OCI-LY3 (cell line): ENCODE results near the gene TBC1D7.

Source experiments
- H2AFZ ChIP-seq: fragments of 200-600, 300-600 bp; shearing (Covaris generic); 2 replicates; pipeline ENCODE4 v1.6.0; 2014; ENCODE audit warnings: antibody characterized with exemption, low read depth, low read length
- H3K27ac ChIP-seq: fragments of 200-600, 300-600 bp; sonication (generic); 2 replicates; pipeline ENCODE4 v1.5.1; 2014; ENCODE audit warnings: mild to moderate bottlenecking, low read length, moderate library complexity, mixed read lengths
- H3K27me3 ChIP-seq: fragments of 200-600, 300-600 bp; sonication (generic); 2 replicates; pipeline ENCODE4 v1.6.1; 2014; ENCODE audit warnings: low read depth, low read length, mixed read lengths
- H3K36me3 ChIP-seq: fragments of 200-600, 300-600 bp; sonication (generic); replicated peaks from 2 replicates; pipeline ENCODE3; 2014; ENCODE audit warnings: low read depth, low read length, mixed read lengths
- H3K4me1 ChIP-seq: fragments of 300-600, 200-600 bp; sonication (generic); 2 replicates; pipeline ENCODE4 v1.6.1; 2014; ENCODE audit warnings: low read length, mixed read lengths
- H3K4me2 ChIP-seq: fragments of 200-600, 300-600 bp; sonication (generic); 2 replicates; pipeline ENCODE4 v1.6.1; 2014; ENCODE audit warnings: low read length, mixed read lengths
- H3K4me3 ChIP-seq: fragments of 300-600, 200-600 bp; sonication (generic); 2 replicates; pipeline ENCODE4 v1.5.1; 2014; ENCODE audit warnings: antibody characterized with exemption, mild to moderate bottlenecking, low read length, moderate library complexity
- H3K79me2 ChIP-seq: fragments of 300-600, 200-600 bp; shearing (Covaris generic); 2 replicates; pipeline ENCODE4 v1.6.1; 2014; ENCODE audit warnings: mild to moderate bottlenecking, low read length, mixed read lengths
- H3K9ac ChIP-seq: fragments of 300-600, 200-600 bp; shearing (Covaris generic); 2 replicates; pipeline ENCODE4 v1.6.0; 2014; ENCODE audit warnings: mild to moderate bottlenecking, low read length, moderate library complexity
- H3K9me3 ChIP-seq: fragments of 200-600, 300-600 bp; shearing (Covaris generic); 2 replicates; pipeline ENCODE4 v1.6.1; 2014; ENCODE audit warnings: low read length, mixed read lengths; ENCODE audit not compliant: insufficient read depth
- H4K20me1 ChIP-seq: fragments of 200-600, 300-600 bp; sonication (generic); 2 replicates; pipeline ENCODE4 v1.6.1; 2016; ENCODE audit warnings: low read length, mixed read lengths; ENCODE audit not compliant: insufficient read depth
- EZH2phosphoT487 ChIP-seq: fragments of 200-600 bp; shearing (Covaris generic); IDR thresholded peaks from 2 replicates; pipeline ENCODE4 v1.6.1; 2018; ENCODE audit warnings: antibody characterized with exemption, mixed run types, low read depth
- TF ChIP-seq, protein P1 (sequence below): fragments of 200-600, 300-600 bp; sonication (generic); IDR thresholded peaks from 2 replicates; pipeline ENCODE4 v1.5.1; 2014; ENCODE audit warnings: antibody characterized with exemption, low read length, low read depth

TBC1D7 gene

DNA sequence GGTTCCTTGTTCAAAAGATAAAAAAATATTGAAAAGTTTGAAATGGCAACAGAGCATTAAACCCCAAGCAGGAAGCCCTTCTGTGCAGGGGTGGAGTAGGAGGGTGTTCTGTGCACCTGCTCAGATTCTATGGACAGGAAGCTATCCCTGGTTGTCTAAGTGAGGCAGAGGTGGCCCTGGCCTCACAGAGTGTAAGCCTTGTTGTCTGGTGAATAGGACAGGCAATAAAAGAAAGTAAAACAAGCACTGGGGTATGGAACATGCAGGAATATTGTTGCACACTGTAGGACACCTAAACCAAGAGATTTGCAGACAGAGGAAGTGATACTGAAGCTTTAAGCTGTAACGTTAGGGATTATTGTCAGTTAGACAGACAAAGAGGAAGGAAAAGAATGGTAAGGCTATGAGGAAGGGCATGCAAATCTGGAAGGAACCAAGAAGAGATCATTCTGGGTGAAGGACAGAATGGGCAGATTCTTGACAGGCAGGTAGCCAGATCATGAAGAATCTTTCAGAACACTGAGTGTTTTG, 66.8 kb downstream of the TBC1D7 start:
- Histone ChIP-seq H3K9ac (peak overlapping the region; percentile 13; the same call in 1 of the 2 replicates), H3K27ac (peak overlapping the region; percentile 69), H3K4me2 (peak overlapping the region; percentile 73), H3K79me2 (no peaks in the 10 kb centered on the region), H3K27me3 (no peaks in the 10 kb centered on the region; the same call in 1 of the 2 replicates), H4K20me1 (no peaks in the 10 kb centered on the region), H3K4me3 (peak overlapping the region; percentile 53), H3K36me3 (no peaks in the 10 kb centered on the region), H3K9me3 (no peaks in the 10 kb centered on the region), H2AFZ (no peak overlapping the region), H3K4me1 (peaks cover 62% of the 10 kb centered on the region)
- TF ChIP-seq, protein P1, sequence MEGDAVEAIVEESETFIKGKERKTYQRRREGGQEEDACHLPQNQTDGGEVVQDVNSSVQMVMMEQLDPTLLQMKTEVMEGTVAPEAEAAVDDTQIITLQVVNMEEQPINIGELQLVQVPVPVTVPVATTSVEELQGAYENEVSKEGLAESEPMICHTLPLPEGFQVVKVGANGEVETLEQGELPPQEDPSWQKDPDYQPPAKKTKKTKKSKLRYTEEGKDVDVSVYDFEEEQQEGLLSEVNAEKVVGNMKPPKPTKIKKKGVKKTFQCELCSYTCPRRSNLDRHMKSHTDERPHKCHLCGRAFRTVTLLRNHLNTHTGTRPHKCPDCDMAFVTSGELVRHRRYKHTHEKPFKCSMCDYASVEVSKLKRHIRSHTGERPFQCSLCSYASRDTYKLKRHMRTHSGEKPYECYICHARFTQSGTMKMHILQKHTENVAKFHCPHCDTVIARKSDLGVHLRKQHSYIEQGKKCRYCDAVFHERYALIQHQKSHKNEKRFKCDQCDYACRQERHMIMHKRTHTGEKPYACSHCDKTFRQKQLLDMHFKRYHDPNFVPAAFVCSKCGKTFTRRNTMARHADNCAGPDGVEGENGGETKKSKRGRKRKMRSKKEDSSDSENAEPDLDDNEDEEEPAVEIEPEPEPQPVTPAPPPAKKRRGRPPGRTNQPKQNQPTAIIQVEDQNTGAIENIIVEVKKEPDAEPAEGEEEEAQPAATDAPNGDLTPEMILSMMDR: no peak
- TF ChIP-seq EZH2phosphoT487: no peak

DNA sequence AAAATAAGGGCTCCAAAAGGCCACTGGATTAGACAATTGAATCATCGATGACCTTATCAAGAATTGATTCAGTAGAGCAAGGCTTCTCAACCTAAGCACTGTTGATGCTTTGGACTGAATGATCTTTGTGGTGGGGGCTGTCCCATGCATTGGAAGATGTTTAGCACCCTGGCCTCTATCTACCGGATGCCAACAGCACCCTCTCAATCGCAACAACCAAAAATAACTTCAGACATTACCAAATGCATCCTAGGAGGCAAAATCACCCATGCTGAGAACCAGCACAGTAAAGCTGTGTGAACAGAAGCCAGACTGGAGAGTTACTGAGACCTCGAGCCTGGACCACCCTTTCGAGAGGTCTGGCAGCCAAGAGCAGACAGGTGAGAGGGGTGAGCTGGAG, 67.5 kb downstream of the TBC1D7 start:
- Histone ChIP-seq H2AFZ (no peak overlapping the region), H3K4me3 (peak overlapping the region; percentile 53; the same call in 1 of the 2 replicates), H3K27ac (peak overlapping the region; percentile 69), H3K79me2 (no peaks in the 10 kb centered on the region), H3K9me3 (no peaks in the 10 kb centered on the region), H4K20me1 (no peaks in the 10 kb centered on the region), H3K4me2 (peak overlapping the region; percentile 73), H3K9ac (no peak overlapping the region), H3K36me3 (no peaks in the 10 kb centered on the region), H3K27me3 (no peaks in the 10 kb centered on the region; the same call in 1 of the 2 replicates), H3K4me1 (peaks cover 69% of the 10 kb centered on the region)
- no peak for TF ChIP-seq EZH2phosphoT487
- TF ChIP-seq, protein P1: no peak

DNA sequence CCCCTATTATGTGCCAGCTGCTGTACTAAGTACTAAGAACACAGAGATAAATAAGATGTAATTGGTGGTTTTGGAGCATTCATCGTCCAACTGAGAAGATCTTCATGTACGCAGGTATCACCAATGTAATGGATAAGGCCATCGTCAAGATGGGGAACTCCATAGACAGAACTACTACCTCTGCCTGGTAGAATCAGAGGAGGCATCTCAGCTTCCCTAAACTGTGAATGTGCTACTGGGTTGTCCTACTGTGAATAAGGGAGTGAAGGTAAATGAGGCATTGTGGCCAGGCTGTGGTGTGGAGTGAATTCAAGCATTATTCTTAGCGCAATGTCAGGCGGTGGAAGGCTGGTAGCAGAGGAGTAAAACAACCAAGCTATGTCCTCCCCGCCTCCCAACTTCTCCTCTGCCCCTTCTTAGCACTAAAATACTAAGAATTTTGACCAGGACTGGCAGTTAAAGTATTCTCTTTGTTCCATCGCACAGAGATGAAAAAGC, 68.2 kb downstream of the TBC1D7 start:
- H3K27ac ChIP-seq: no peak overlapping the region
- peaks cover 69% of the 10 kb centered on the region for H3K4me1 ChIP-seq
- H3K4me3 ChIP-seq: no peak overlapping the region
- no peaks in the 10 kb centered on the region for H3K36me3 ChIP-seq
- H3K9me3 ChIP-seq: no peaks in the 10 kb centered on the region
- H3K27me3 ChIP-seq: no peaks in the 10 kb centered on the region
- no peaks in the 10 kb centered on the region for H3K79me2 ChIP-seq
- TF ChIP-seq, protein P1: no peak
- TF ChIP-seq EZH2phosphoT487: no peak
- 0 out of 2 replicates have a peak overlapping the region, but pooled peaks have one; percentile 73 for H3K4me2 ChIP-seq
- H3K9ac ChIP-seq: no peak overlapping the region
- no peaks in the 10 kb centered on the region for H4K20me1 ChIP-seq
- no peak overlapping the region for H2AFZ ChIP-seq

DNA sequence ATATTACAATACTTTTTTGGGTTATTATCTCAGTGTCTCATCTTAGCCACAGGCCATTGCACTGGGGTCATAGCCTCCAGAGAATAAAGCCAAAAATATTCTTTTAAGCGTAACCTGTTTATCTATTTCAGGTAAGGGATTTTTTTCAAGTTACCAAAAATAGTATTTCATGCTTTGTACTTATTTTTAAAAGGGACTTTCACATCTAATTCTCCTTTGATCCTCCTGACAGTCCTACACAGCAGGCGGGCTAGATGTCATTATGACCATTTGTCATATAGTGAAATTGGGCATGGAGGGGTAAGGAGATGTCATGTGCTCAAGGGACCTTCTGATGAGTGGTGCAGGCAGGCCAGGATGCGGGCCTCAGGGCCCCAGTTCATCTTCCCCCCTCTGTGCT, 68.9 kb downstream of the TBC1D7 start:
- Histone ChIP-seq H3K4me1 (peaks cover 69% of the 10 kb centered on the region), H3K27ac (no peak overlapping the region), H3K79me2 (no peaks in the 10 kb centered on the region), H3K9ac (no peak overlapping the region), H4K20me1 (no peaks in the 10 kb centered on the region), H3K27me3 (no peaks in the 10 kb centered on the region), H3K9me3 (no peaks in the 10 kb centered on the region), H2AFZ (no peak overlapping the region), H3K36me3 (no peaks in the 10 kb centered on the region), H3K4me3 (no peak overlapping the region), H3K4me2 (peak overlapping the region; percentile 40)
- TF ChIP-seq, protein P1: no peak
- no peak for TF ChIP-seq EZH2phosphoT487
